Measurements from ENCODE around the gene CCDC174. TPM values are rescaled to one million over a fixed set of nuclear protein-coding genes. Genes with fewer than 3 reads are reported as not detected.

The CCDC174 gene
- 6.3 and 10.3 TPM in 2 replicates for total RNA-seq

GRCh38 chr3:14651440-14652251 lies at the start of gene CCDC174:
Gene CCDC174 (plus strand): TSS chr3:14651762. CDS start chr3:14651837, 75 bp downstream.

GRCh38 chr3:14674841-14675240 lies 23.3 kb downstream of the CCDC174 start, which contains the start of gene C3orf20:
Gene C3orf20 (plus strand): TSS chr3:14675141. CDS start chr3:14682714, 7,573 bp downstream.

Other genes starting within 250 kb of the CCDC174 start
- gene SLC6A6, start 249.2 kb upstream of the CCDC174 start, total RNA-seq: 6.7 and 12.4 TPM in 2 replicates
- gene GRIP2, start 111.4 kb upstream of the CCDC174 start, total RNA-seq: under 0.01 TPM in 1 of 2 replicates, not detected in the other
- under 0.01 TPM in 2 replicates for gene C3orf20, start 23.4 kb downstream of the CCDC174 start, total RNA-seq
- gene FGD5, start 167.2 kb downstream of the CCDC174 start, total RNA-seq: 110 and 111 TPM in 2 replicates

Data from dermis lymphatic vessel endothelial cell (primary cell).